GM19438 (cell line): ENCODE results near the gene DOCK4.
"Not testable (repeated sequence)": the region's sequence is repeated elsewhere in the genome, so short reads cannot be mapped to it uniquely, and the experiment has no call there.

Experiments used
- ATAC-seq: cut with Tn5 transposase; IDR thresholded peaks from one replicate; pipeline ENCODE4 v1.9.1; 2021; ENCODE audit warnings: low read depth; ENCODE audit not compliant: unreplicated experiment

Gene DOCK4, protein sequence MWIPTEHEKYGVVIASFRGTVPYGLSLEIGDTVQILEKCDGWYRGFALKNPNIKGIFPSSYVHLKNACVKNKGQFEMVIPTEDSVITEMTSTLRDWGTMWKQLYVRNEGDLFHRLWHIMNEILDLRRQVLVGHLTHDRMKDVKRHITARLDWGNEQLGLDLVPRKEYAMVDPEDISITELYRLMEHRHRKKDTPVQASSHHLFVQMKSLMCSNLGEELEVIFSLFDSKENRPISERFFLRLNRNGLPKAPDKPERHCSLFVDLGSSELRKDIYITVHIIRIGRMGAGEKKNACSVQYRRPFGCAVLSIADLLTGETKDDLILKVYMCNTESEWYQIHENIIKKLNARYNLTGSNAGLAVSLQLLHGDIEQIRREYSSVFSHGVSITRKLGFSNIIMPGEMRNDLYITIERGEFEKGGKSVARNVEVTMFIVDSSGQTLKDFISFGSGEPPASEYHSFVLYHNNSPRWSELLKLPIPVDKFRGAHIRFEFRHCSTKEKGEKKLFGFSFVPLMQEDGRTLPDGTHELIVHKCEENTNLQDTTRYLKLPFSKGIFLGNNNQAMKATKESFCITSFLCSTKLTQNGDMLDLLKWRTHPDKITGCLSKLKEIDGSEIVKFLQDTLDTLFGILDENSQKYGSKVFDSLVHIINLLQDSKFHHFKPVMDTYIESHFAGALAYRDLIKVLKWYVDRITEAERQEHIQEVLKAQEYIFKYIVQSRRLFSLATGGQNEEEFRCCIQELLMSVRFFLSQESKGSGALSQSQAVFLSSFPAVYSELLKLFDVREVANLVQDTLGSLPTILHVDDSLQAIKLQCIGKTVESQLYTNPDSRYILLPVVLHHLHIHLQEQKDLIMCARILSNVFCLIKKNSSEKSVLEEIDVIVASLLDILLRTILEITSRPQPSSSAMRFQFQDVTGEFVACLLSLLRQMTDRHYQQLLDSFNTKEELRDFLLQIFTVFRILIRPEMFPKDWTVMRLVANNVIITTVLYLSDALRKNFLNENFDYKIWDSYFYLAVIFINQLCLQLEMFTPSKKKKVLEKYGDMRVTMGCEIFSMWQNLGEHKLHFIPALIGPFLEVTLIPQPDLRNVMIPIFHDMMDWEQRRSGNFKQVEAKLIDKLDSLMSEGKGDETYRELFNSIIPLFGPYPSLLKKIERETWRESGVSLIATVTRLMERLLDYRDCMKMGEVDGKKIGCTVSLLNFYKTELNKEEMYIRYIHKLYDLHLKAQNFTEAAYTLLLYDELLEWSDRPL (N-terminal part only)

DNA sequence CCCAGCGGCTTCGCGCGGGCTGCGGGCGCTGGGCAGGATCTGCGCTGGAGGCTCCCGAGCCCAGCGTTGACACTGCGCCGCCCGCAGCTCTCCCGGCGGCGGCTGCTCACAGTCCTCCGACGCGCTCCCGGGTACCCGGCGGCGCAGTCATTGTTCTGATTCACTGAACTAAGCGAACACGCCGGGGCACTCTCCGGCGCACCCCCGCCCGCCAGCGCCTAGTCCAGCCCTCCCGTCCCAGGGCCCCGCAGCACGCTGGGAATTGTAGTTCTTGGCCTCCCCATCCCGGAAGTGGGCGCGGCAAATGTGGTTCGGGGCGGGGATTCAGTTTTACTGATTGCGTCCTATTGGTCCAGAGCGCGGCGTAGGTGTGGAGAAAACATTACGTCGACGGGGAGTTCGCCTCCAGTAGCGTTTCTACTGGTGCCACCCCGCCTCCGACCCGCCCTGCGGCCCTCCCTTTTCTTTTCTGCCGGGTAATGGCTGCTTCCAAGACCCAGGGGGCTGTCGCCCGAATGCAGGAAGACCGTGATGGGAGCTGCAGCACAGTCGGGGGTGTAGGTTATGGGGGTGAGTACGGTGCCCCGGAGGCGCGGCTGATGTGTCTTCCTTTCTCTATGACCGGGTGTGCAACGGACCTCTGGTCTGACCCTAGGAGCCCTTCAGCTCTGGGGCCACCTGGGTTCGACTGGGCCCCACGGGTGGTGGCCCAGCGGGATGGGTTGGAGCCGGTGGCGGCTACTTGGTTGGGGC is at the start of gene DOCK4, which contains the start of gene ZNF277:
Gene DOCK4 (minus strand): TSS at position 162 of the 753 bp plus-strand sequence. CDS start 261 bp downstream, outside the sequence.
Gene ZNF277 (plus strand): TSS at position 458 of the 753 bp plus-strand sequence. CDS start 22 bp downstream, at position 480.
- peak; percentile 90 for ATAC-seq

- no peak for ATAC-seq
Observed at GRCh38 chr7:112255388-112255720, 49.2 kb upstream of the DOCK4 start.

DNA sequence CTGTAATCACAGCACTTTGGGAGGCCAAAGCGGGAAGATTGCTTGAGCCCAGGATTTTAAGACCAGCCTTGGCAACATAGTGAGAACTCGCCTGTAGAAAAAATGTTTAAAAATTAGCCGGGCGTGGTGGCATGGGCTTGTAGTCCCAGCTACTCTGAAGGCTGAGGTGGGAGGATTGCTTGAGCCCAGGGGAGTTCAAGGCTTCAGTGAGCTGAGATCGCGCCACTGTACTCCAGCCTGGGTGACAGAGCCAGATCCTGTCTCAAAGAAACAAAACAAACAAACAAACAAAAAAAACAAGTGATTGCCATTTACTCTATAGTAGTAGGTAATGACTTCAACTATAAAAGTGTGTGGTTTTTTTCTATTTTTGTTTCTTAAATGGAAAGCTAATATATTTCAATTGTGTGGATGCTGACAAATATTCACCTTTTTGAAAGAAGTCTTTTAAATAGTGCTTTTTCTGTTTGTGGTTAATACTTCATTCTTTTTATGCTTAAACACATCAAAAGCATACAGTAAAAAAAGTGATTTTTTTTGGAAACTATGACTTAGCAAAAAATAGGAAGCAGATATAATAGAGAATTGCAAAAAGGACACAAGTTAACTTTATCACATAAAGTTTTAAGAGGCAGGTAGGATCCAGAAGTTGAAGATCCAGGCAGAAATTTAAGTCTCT is 48.6 kb upstream of the DOCK4 start:
- no peak for ATAC-seq

DNA sequence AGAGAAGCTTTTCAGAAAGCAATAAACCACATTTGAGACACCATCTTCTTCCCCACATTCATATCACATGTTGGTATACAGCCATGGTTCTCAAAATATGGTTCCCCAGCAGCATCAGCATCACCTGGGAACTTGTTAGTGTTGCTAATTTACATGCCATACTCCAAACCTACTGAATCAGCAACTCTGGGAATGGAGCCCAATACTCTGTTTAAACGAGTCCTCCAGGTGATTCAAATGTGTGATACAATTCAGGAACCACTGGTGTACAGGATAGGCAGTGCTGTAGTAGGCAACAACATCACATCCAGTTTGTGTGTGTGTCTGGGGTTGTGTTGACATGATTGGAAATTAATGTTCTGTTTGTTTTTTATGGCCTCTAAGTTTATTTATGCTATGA is 48.0 kb upstream of the DOCK4 start:
- no peak for ATAC-seq

DNA sequence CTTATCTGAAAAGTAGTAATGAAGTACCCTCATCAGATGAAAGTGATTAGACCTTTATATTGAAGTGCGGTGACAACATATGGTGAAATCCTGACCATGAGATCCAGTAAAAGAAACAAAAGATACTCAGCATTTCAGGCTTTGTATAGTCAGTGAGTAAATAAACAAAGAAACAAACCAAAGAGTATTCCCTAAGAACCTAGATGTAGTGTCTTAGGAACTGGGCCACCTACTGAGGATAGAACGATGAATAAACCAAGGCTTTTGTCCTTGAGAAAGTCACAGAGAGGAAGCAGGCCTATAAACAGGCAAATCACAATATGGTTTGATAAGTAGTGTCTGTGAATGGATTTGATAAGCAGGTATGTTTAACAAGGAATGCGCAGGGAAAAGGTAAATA is 46.5 kb upstream of the DOCK4 start:
- no peak for ATAC-seq

- ATAC-seq, result no peak
Observed at GRCh38 chr7:112252141-112252540, 45.9 kb upstream of the DOCK4 start.

GRCh38 chr7:112249967-112250366 is 43.8 kb upstream of the DOCK4 start:
- not testable (repeated sequence) for ATAC-seq

- ATAC-seq, result no peak
Observed at GRCh38 chr7:112248598-112248997, 42.4 kb upstream of the DOCK4 start.

GRCh38 chr7:112238852-112239610 is 32.8 kb upstream of the DOCK4 start:
- no peak for ATAC-seq

- no peak for ATAC-seq
Observed at GRCh38 chr7:112238330-112238729, 32.1 kb upstream of the DOCK4 start.

DNA sequence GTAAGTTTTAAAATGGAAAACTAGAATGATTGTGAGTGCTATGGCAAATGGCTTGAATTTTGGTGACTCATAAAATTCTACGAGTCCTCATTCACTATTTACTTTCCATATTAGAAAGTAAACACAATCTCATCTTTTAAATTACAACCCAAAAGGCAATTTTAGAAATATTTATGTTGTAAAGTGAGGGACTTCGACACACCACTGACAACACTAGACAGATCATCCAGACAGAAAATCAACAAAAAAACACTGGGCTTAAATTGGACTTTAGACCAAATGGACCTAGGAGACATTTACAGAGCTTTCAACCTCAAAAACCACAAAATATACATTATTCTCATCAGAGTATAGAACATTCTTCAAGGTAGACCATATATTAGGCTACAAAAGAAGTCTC is 30.4 kb upstream of the DOCK4 start:
- ATAC-seq, result no peak

GRCh38 chr7:112234147-112234546 is 27.9 kb upstream of the DOCK4 start:
- ATAC-seq, result no peak

DNA sequence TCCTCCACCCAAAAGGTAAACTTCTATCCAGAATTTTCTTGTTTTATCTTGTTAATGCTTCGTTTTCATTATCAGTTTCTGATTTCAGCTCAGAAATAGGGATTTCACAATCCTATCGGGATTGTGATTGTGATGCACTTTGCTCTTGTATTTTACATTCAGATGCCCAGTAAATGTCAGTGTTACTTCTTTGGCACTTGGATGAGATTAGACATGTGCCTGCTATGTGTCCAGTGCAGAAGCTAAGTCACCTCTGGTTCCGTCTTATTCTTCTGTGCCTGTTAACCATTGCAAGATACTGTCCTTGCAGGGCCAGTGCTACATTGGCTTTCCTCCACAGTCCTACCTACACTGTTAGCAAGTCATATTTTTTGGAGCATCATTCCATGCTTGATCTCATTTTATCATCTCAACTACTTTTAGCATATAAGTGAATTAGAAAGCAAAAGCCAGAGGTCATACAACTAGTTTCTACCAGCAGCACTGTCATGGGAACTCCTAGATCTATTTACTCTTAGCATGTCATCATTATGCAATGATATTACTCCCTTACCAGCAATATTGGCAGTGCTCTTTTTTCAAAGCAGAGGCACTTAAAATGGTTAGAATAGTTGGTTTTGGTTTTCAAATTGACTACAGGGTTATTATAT is 27.0 kb upstream of the DOCK4 start:
- ATAC-seq, result no peak

DNA sequence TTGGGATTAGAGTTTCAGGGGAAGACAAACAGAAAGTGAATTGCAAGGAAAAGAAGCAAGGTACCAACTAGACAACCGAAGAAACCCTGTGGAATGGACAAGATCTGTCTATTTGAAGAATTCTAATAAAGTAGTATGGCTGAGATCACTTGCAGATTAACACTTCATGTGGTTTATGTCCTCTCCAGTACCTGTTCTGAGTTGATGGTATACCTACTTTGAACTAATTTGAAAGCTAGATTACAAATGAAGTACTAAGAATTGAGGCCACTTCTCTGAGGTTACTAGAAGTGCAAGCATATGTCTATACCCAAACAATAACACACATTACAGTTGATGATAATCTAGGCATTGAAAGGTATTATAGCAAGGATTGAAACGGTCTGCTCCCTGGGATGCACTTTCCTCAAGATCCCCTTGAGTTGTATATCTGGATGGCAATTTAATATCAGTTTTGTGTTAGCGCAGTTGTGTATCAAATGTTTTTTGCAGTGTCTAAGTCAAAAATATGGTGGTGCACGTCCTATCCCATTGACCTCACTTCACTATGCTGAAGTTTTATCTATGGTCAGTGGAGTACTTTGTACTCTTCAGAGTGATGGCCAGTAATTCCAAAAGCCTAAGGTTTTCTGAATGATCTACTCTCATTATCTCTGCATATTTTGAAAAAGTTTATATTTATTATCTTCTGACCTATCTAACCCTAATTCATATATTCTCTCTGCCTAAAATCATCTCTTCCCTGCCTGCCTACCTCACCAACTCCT is 26.2 kb upstream of the DOCK4 start:
- ATAC-seq, result no peak

DNA sequence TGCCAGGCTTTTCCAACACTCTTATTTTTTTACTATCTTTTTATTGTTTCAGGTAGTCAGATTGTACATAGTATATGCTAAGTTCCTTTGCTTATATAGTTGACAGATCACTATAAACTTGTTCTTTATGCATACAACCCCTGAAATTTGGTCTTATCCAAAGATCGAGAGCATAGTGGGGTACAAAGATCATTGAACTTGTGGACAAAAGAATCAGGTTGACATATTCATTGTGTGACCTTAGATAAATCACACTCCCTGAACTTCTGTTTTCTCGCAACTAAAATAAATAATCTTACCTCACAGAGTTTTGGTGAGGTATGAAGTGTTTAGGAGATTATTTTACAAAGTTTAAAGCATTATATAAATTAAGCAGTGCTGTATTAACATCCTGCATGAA is 22.4 kb upstream of the DOCK4 start:
- no peak for ATAC-seq

DNA sequence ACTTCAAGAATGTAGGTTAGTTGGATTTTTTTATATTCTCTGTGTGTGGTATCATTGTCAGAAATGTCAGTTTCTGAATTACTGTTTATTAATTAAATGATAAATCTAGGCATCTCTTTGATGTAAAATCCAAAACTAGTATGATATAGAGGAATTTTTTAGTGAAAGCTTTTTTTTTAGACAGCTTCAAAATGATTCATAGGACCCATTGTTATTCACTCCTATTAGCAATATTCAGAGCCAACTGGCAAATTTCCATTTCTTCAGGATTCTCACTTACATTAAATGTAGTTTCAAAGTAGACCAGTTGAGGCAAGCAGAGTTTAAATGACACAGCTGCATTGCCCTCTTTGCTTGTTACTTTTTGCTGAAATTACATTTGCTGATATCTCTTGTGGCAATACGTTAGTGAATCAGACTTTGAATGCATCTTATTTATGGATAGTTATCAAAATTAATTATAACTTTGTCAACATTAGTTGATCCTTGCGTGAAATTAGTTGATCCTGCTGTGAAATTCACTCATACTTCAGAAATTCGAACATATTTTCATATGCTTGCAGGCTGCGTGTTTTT is 20.6 kb upstream of the DOCK4 start:
- no peak for ATAC-seq

DNA sequence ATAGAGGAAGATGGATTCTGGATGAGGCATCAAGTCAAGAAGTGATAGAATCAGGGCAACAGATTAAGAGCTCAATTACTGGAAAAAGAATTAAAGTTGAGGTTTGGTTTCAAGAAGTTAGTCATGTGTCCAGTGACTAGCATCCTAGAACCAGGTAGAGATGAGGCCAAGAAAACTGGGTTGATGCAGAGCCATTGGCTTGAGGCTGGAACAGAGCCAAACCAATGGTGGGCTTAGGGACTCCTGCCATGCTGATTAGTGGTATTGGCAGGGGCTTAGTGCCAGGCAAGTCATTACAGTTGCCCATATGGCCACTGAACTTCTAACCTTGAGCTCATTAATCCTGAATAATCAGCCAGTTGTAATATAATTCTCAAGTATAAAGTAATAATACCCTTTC is 18.8 kb upstream of the DOCK4 start:
- ATAC-seq, result no peak
